Pancreas (tissue), 10 donors: Measurements from ENCODE around the gene CRYAB. TPM values are rescaled to one million over a fixed set of nuclear protein-coding genes. Genes with fewer than 3 reads are reported as not detected.

Source experiments
- ATAC-seq, 4 donors: fragments of 200-7000 bp; cut with Tn5 transposase; one replicate each; pipeline versions ENCODE4 v1.8.0 to v1.9.1; 2020; ENCODE audit warnings: mild to moderate bottlenecking in 4 of 4, moderate library complexity in 4 of 4
- DNase-seq, 6 donors: peaks; one replicate each; pipeline ENCODE4 v3.0.0-alpha.2; 2020
- FAIRE-seq: peaks from 2 replicates; lab custom pipeline; 2012; peaks lifted over from hg19 to GRCh38; lab: Jason Lieb, UNC
- H3K27ac ChIP-seq, 4 donors: fragments of 200-600 bp; sonication (generic); 1 replicate in 3 of 4; 2 replicates in 1 of 4; pipeline versions ENCODE4 v1.5.0 to v1.8.0; 2020
- H3K27me3 ChIP-seq, 4 donors: fragments of 200-600 bp; one replicate each; pipeline ENCODE4 v1.8.0; 2021
- H3K36me3 ChIP-seq, 3 donors: fragments of 200-600 bp; sonication (generic) in 1 of 3; one replicate each; pipeline versions ENCODE4 v1.5.0 to v1.8.0; 2020 to 2021
- H3K4me1 ChIP-seq, 3 donors: fragments of 200-600 bp; one replicate each; pipeline ENCODE4 v1.8.0; 2021
- H3K4me3 ChIP-seq, 4 donors: fragments of 200-600 bp; sonication (generic) in 2 of 4; one replicate each; pipeline versions ENCODE4 v1.5.0 to v1.8.0; 2020 to 2021
- H3K9me3 ChIP-seq, 4 donors: fragments of 200-600 bp; one replicate each; pipeline ENCODE4 v1.8.0; 2021
- CTCF ChIP-seq, 4 donors: fragments of 200-600 bp; sonication (generic) in 3 of 4; IDR thresholded peaks; one replicate each; pipeline versions ENCODE4 v1.5.0 to v1.8.0; 2021; ENCODE audit warnings: antibody characterized with exemption in 4 of 4
- WGBS, 2 donors: extraction: QIAGEN DNeasy Blood & Tissue Kit; methylation state at CpG; one replicate each; pipeline ENCODE4 v1.1.7; 2013; 5-methylcytosine and 5-hydroxymethylcytosine counted together
- intact Hi-C, 3 donors: fragments of 100-400 bp; cut with DNase I; formaldehyde crosslinking; loops; one replicate each; pipeline versions ENCODE4 v1.11.1 to v1.14.2; 2022
- polyA plus RNA-seq, 2 donors: library from polyadenylated mRNA; stranded (reverse); fragments of 200-250 nt; gene quantifications; one replicate each; pipeline ENCODE4 v1.2.3, GENCODE V29; 2013
- total RNA-seq, 6 donors: library from RNA; stranded (reverse); fragmentation: NEBNext Ultra II Directional in 4 of 6; extraction: Animal tissue kit (Norgen Biotek cat#: 25700) in 4 of 6; gene quantifications; one replicate each; pipeline versions ENCODE4 v1.2.1 to v1.2.4, GENCODE V29; 2021 to 2023
- donor health status: healthy with polysubstance abuse.
- donor health status: DM: no; HTN: no; CAD: no; lungs with moderate emphysema.
- donor health status: DM: no; HTN: no; CAD: no.
- donor health status: control.
- donor health status: control.
- donor health status: Bipolar disorder and iron deficiency.
- donor health status: DM: yes; HTN: yes; CAD: no.
- donor health status: DM: no; HTN: no; CAD: no.
- donor health status: DM: no; HTN: no; CAD: no.
- donor health status: DM: yes; HTN: yes; CAD: no.

The CRYAB gene
- total RNA-seq (10 to 100 TPM in 4 of 6 donors, 1 to 10 TPM in 2; 7.2 to 66.6 (median 16.3) TPM), polyA plus RNA-seq (10 to 100 TPM; 36.1 to 81.8 TPM)

GRCh38 chr11:111911563-111912401 lies at the start of gene CRYAB:
Gene CRYAB (minus strand): TSS chr11:111911770. CDS start chr11:111911724, 46 bp downstream.
- FAIRE-seq: peak; percentile 13
- Histone ChIP-seq H3K36me3 (no peaks in the 10 kb centered on the region), H3K4me1 (peaks cover 15 to 16% (median 16%) of the 10 kb centered on the region in 3 donors), H3K9me3 (no peaks in the 10 kb centered on the region), H3K27ac (peak within 1 kb of the TSS; percentile 50 to 74 (median 66)), H3K4me3 (peak within 1 kb of the TSS in 2 of 4 donors; percentile 15 to 20), H3K27me3 (no peaks in the 10 kb centered on the region)
- no peak for TF ChIP-seq CTCF (IDR thresholded peaks at IDR 0.05)
- intact Hi-C loops: no loop called here
- ATAC-seq: peak; percentile 64 to 79 (median 72)
- 20 to 29% methylated on average over 17 of the region's 17 CpGs for WGBS, 2 donors
- peak; percentile 56 to 68 (median 66) for DNase-seq

- peak; percentile 92 to 97 (median 96) for ATAC-seq
- Histone ChIP-seq H3K9me3 (no peaks in the 10 kb centered on the region), H3K27me3 (no peaks in the 10 kb centered on the region), H3K4me3 (no peak overlapping the region), H3K36me3 (no peaks in the 10 kb centered on the region), H3K4me1 (peaks cover 0 to 17% (median 15%) of the 10 kb centered on the region in 3 donors), H3K27ac (peak overlapping the region in 3 of 4 donors; percentile 16 to 28 (median 25))
- no peak for FAIRE-seq
- no peak for TF ChIP-seq CTCF (IDR thresholded peaks at IDR 0.05)
- intact Hi-C loops: no loop called here
- DNase-seq: peak in 4 of 6 donors; percentile 47 to 81 (median 66)
- 24 to 32% methylated on average over 5 of the region's 5 CpGs for WGBS, 2 donors
Measured at GRCh38 chr11:111960916-111961315, 49.3 kb upstream of the CRYAB start.

GRCh38 chr11:111957663-111958444 lies 46.3 kb upstream of the CRYAB start:
- Histone ChIP-seq H3K4me3 (no peak overlapping the region), H3K27ac (no peak overlapping the region), H3K9me3 (no peaks in the 10 kb centered on the region), H3K36me3 (no peaks in the 10 kb centered on the region), H3K4me1 (peaks cover 0 to 17% (median 15%) of the 10 kb centered on the region in 3 donors), H3K27me3 (no peaks in the 10 kb centered on the region)
- intact Hi-C loops: no loop called here
- DNase-seq (no peak), ATAC-seq (no peak), FAIRE-seq (no peak)
- no peak for TF ChIP-seq CTCF (IDR thresholded peaks at IDR 0.05)
- 87 to 94% methylated on average over 12 of the region's 12 CpGs for WGBS, 2 donors

- no peaks in the 10 kb centered on the region for H3K4me1 ChIP-seq
- 94% methylated on average over 4 of the region's 4 CpGs for WGBS, 2 donors
- intact Hi-C loops: no loop called here
- FAIRE-seq (no peak), ATAC-seq (no peak), DNase-seq (no peak)
- no peak overlapping the region for H3K4me3 ChIP-seq
- H3K27ac ChIP-seq: no peak overlapping the region
- no peaks in the 10 kb centered on the region for H3K27me3 ChIP-seq
- H3K9me3 ChIP-seq: no peaks in the 10 kb centered on the region
- H3K36me3 ChIP-seq: no peaks in the 10 kb centered on the region
- TF ChIP-seq CTCF (IDR thresholded peaks at IDR 0.05): no peak
Measured at GRCh38 chr11:111954154-111954553, 42.6 kb upstream of the CRYAB start.
